Measurements from ENCODE around the gene ST3GAL2.
A peak's percentile ranks its signal among the peaks of the same experiment; 100 is the strongest.

The ST3GAL2 gene

DNA sequence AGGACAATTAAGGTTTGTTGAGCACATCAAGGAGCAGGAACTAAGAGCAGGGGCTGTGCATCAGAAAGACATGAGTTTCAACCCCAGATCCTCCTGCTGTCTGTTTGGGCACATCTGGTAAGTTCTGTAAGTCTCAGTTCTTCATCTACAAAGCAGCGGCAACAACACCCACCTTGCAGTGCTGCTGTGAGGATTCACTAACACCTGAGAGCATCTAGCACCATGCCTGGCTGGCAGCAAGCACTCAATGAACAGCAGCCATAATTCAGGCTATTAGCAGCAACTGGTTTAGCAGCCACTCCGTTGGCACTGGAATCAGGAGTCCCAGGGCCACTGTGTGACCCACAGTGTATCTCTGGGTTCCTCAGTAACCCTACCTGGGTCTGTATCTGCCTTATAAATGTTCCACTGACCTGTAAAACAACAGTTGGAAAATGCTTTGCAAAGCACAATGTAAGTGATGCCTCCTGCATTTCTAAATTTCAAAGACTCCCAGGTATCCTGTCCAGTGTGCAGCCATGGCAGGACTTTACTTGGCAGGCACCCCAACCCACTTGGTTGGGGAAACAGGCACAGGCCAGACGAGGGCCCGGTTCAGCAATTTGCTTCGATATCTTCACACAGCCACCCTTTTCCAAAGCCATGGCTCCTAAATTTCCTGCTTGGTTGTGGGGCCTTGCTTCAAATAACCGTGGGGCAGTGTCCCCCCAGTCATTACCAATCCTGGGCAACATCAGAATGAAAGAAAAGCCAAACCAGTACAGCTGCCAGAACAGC, 4.2 kb downstream of the ST3GAL2 start:
- H3K27ac ChIP-seq (ENCODE audit: low read length), result no peak overlapping the region
- TF ChIP-seq, protein P1, sequence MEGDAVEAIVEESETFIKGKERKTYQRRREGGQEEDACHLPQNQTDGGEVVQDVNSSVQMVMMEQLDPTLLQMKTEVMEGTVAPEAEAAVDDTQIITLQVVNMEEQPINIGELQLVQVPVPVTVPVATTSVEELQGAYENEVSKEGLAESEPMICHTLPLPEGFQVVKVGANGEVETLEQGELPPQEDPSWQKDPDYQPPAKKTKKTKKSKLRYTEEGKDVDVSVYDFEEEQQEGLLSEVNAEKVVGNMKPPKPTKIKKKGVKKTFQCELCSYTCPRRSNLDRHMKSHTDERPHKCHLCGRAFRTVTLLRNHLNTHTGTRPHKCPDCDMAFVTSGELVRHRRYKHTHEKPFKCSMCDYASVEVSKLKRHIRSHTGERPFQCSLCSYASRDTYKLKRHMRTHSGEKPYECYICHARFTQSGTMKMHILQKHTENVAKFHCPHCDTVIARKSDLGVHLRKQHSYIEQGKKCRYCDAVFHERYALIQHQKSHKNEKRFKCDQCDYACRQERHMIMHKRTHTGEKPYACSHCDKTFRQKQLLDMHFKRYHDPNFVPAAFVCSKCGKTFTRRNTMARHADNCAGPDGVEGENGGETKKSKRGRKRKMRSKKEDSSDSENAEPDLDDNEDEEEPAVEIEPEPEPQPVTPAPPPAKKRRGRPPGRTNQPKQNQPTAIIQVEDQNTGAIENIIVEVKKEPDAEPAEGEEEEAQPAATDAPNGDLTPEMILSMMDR (IDR thresholded peaks at IDR 0.05; ENCODE audit: low read length), result no peak
- TF ChIP-seq EZH2phosphoT487 (IDR thresholded peaks at IDR 0.05; ENCODE audit: low read length) (no peak), EZH2 (optimal IDR thresholded peaks at IDR 0.05; ENCODE audit: low read depth, low read length) (no peak)
- H3K9me3 ChIP-seq (replicated peaks; ENCODE audit: insufficient read depth, low read length), result no peaks in the 10 kb centered on the region
- H3K4me1 ChIP-seq (ENCODE audit: low read length), result peaks cover 56% of the 10 kb centered on the region
- peaks cover 27% of the 10 kb centered on the region for H3F3A ChIP-seq (ENCODE audit: insufficient read depth, low read length)
- no peaks in the 10 kb centered on the region for H3K27me3 ChIP-seq (replicated peaks; ENCODE audit: insufficient read depth, low read length)
- peaks cover 51% of the 10 kb centered on the region for H3K79me2 ChIP-seq (ENCODE audit: low read length)
- no peak overlapping the region for H3K4me2 ChIP-seq (ENCODE audit: low read depth, low read length)
- H2AFZ ChIP-seq (ENCODE audit: low read length), result no peak overlapping the region
- no peak for DNase-seq
- H4K20me1 ChIP-seq (ENCODE audit: insufficient read depth, low read length), result no peaks in the 10 kb centered on the region
- no peaks in the 10 kb centered on the region for H3K36me3 ChIP-seq (replicated peaks; ENCODE audit: insufficient read depth, low read length)
- no peaks in the 10 kb centered on the region for H3K9me2 ChIP-seq (replicated peaks; ENCODE audit: insufficient read depth, low read length)
- no peak overlapping the region for H3K9ac ChIP-seq (ENCODE audit: low read length)
- H3K4me3 ChIP-seq (ENCODE audit: low read length), result no peak overlapping the region

DNA sequence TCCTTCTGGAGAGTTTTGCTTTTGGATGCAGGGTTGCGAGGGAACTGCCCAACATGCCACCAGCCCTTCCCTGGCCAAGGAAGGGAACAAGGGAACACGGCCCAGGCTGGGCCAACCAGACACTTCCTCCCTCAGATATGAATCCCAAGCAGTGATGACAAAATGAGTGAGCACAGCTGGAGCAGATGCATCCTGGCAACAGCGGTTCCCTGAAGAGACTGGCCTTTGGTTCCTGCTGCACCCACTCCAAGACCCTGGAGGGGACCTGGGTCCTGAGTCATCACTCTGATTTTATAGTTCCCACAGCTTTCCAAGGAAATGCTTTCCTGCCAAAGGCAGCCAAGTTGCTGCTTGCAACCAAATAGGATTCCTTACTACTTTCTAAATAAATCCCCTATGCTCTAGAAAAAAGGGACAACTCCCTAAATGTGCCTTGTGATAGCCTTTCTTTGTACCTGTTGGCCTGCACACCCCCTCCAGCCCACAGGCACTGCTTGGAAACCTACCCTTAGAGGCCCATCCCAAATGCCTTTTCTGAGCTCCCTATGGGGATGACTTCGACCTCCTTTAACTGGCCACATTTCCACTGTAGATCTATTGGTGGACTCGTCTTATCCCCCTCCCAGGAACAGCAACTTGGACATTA, 5.3 kb downstream of the ST3GAL2 start:
- no peaks in the 10 kb centered on the region for H4K20me1 ChIP-seq (ENCODE audit: insufficient read depth, low read length)
- peak overlapping the region; percentile 40; the same call in 1 of the 2 replicates for H3K9ac ChIP-seq (ENCODE audit: low read length)
- H3K9me2 ChIP-seq (replicated peaks; ENCODE audit: insufficient read depth, low read length), result no peaks in the 10 kb centered on the region
- TF ChIP-seq, protein P1 (IDR thresholded peaks at IDR 0.05; ENCODE audit: low read length), result no peak
- TF ChIP-seq EZH2 (optimal IDR thresholded peaks at IDR 0.05; ENCODE audit: low read depth, low read length) (no peak), EZH2phosphoT487 (IDR thresholded peaks at IDR 0.05; ENCODE audit: low read length) (no peak)
- H3K4me1 ChIP-seq (ENCODE audit: low read length), result peaks cover 62% of the 10 kb centered on the region
- peak overlapping the region; percentile 68; the same call in 1 of the 2 replicates for H3K27ac ChIP-seq (ENCODE audit: low read length)
- H3K36me3 ChIP-seq (replicated peaks; ENCODE audit: insufficient read depth, low read length), result no peaks in the 10 kb centered on the region
- peak overlapping the region; percentile 19; the same call in 1 of the 2 replicates for H3K4me3 ChIP-seq (ENCODE audit: low read length)
- H3K4me2 ChIP-seq (ENCODE audit: low read depth, low read length), result peak overlapping the region; percentile 61
- no peaks in the 10 kb centered on the region for H3K9me3 ChIP-seq (replicated peaks; ENCODE audit: insufficient read depth, low read length)
- DNase-seq, result no peak
- H2AFZ ChIP-seq (ENCODE audit: low read length), result no peak overlapping the region
- H3F3A ChIP-seq (ENCODE audit: insufficient read depth, low read length), result peaks cover 31% of the 10 kb centered on the region
- H3K27me3 ChIP-seq (replicated peaks; ENCODE audit: insufficient read depth, low read length), result no peaks in the 10 kb centered on the region
- H3K79me2 ChIP-seq (ENCODE audit: low read length), result peaks cover 55% of the 10 kb centered on the region

DNA sequence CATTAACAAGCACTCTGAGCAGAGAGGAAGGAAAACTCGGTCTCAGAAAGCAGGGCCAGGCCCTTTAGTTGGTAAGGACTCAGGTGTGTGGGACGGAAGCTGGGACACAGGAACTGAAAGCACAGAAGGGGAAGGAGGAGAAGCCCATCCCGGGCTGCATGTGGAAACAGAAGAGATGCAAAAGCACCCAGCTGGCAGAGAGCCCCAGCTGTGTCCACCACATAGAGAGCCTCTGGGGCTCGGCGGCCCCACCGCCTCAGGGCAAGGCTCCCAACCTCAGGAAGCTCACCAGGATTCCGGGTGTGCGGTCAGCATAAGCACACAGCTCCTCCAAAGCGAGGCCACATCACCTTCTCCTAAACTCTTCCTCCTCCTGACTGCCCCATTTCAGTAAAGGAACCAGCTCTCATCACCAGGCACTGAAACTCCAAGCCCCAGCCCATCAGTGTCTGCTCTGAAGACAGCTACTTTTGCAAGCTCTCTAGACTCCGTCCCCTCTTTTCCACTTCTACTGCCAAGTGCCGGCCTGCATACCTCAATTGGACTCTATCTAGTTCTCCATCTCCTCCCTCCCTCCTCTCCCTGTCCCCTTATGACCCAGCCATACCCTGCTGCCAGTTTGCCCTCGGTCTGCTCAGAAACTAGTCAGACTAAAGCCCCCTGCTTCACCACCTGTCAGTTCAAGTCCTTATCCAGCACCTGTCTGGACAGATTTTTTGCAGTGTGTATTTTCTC, 6.0 kb downstream of the ST3GAL2 start:
- Histone ChIP-seq H3K4me2 (ENCODE audit: low read depth, low read length) (peak overlapping the region; percentile 61), H3F3A (ENCODE audit: insufficient read depth, low read length) (peaks cover 38% of the 10 kb centered on the region), H3K9ac (ENCODE audit: low read length) (peak overlapping the region; percentile 40), H3K4me3 (ENCODE audit: low read length) (peak overlapping the region; percentile 19; the same call in 1 of the 2 replicates), H4K20me1 (ENCODE audit: insufficient read depth, low read length) (no peaks in the 10 kb centered on the region), H3K79me2 (ENCODE audit: low read length) (peaks cover 50% of the 10 kb centered on the region), H3K9me3 (replicated peaks; ENCODE audit: insufficient read depth, low read length) (no peaks in the 10 kb centered on the region), H3K27ac (ENCODE audit: low read length) (peak overlapping the region; percentile 68), H3K4me1 (ENCODE audit: low read length) (peaks cover 63% of the 10 kb centered on the region), H3K9me2 (replicated peaks; ENCODE audit: insufficient read depth, low read length) (no peaks in the 10 kb centered on the region), H3K27me3 (replicated peaks; ENCODE audit: insufficient read depth, low read length) (no peaks in the 10 kb centered on the region), H2AFZ (ENCODE audit: low read length) (no peak overlapping the region), H3K36me3 (replicated peaks; ENCODE audit: insufficient read depth, low read length) (no peaks in the 10 kb centered on the region)
- no peak for TF ChIP-seq EZH2 (optimal IDR thresholded peaks at IDR 0.05; ENCODE audit: low read depth, low read length)
- TF ChIP-seq, protein P1 (IDR thresholded peaks at IDR 0.05; ENCODE audit: low read length), result no peak
- no peak for TF ChIP-seq EZH2phosphoT487 (IDR thresholded peaks at IDR 0.05; ENCODE audit: low read length)
- no peak for DNase-seq

Measured in MM.1S (cell line).